Kidney glomerular epithelial cell (primary cell): ENCODE data around the gene CAVIN1.
"Not testable (repeated sequence)": the region's sequence is repeated elsewhere in the genome, so short reads cannot be mapped to it uniquely, and the experiment has no call there.

Experiments
- DNase-seq: peaks from one replicate; lab custom pipeline; 2025; lab: John Stamatoyannopoulos, UW

The CAVIN1 gene

GRCh38 chr17:42378959-42379594 lies 44.0 kb downstream of the CAVIN1 start:
- peak; percentile 47 for DNase-seq

GRCh38 chr17:42378359-42378958 lies 44.6 kb downstream of the CAVIN1 start:
- DNase-seq, result no peak

- DNase-seq, result no peak
Observed at GRCh38 chr17:42373896-42374295, 49.2 kb downstream of the CAVIN1 start.

DNA sequence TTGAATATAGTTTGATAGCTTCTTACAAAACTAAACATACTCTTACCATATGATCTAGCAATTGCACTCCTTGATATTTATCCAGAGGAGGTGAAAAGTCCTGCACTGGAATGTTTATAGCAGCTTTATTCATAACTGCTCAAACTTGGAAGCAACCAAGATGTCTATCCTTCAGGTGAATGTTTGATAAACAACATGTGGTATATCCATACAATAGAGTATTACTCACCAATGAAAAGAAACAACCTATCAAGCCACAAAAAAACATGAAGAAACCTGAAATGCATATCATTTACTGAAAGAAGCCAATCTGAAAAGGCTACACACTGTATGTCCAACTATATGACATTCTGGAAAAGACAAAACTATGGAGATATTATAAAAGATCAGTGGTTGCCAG lies 50.9 kb downstream of the CAVIN1 start:
- DNase-seq, result no peak

DNA sequence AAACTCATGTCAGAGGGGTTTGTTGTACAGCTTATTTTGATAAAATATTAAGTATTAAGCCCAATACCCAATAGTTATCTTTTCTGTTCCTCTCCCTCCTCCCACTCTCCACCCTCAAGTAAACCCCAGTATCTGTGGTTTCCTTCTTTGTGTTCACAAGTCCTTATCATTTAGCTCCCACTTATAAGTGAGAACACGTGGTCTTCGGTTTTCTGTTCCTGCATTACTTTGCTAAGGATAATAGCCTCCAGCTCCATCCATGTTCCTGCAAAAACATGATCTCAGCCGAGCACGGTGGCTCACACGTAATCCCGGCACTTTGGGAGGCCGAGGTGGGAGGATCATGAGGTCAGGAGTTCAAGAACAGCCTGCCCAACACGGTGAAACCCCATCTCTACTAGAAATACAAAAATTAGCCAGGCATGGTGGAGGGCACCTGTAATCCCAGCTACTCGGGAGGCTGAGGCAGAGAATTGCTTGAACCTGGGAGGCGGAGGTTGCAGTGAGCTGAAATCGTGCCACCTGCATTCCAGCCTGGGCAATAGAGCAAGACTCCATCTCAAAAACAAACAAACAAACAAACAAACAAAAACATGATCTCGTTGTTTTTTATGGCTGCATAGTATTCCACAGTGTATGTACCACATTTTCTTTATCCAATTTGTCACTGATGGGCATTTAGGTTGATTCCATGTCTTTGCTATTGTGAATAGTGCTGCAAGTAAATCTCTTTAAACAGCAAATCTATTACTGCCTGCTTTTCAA lies 54.1 kb downstream of the CAVIN1 start:
- DNase-seq, result not testable (repeated sequence)

DNA sequence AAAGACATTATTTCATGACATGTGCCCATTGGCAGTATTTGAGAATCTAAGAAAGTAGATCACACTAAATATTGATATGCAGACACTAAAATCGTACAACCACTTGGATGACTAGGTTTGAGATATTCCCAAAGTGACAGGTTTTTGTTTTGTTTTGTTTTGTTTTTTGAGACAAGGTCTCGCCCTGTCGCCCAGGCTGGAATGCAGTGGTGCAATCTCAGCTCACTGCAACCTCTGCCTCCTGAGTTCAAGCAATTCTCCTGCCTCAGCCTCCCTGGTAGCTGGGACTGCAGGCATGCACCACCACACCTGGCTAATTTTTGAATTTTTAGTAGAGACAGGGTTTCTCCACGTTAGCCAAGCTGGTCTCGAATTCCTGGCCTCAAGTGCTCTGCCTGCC lies 54.7 kb downstream of the CAVIN1 start:
- DNase-seq, result not testable (repeated sequence)

GRCh38 chr17:42366176-42367023 lies 56.7 kb downstream of the CAVIN1 start:
- DNase-seq, result not testable (repeated sequence)

DNA sequence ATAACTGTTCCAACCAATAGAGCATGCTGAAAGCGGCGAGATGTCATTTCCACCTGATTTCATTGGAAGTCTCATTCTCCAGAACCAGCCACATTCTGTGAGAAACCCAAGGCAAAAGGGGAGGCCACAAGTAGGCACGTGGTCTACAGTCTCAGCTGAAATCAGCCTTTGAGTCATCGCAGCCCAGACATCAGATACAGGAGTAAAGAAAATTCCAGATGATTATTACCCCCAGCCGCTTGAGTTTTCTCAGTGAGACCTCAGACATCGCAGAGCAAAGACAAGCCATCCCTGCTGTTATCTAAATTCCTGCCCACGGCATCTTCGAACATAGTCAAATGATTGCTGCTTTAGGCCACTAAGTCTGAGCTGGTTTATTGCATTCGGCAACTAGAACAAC lies 57.9 kb downstream of the CAVIN1 start:
- DNase-seq, result peak; percentile 95

- peak; percentile 76 for DNase-seq
Observed at GRCh38 chr17:42363767-42364585, 59.1 kb downstream of the CAVIN1 start.

DNA sequence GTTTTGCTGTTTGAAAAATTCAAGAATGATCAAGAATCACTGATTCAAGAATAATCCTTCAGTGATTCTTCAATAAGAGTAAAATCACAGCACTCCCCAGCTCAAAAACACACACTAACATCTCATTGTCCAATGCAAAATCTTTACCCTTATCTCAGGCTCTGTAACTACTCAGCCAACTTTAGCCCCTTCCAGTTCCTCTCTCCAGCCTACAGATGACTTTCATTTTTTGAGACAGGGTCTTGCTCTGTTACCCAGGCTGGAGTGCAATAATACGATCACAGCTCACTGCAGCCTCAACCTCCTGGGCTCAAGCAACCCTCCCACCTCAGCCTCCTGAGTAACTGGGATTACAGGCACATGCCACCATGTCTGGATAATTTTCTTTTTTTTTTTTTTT lies 59.8 kb downstream of the CAVIN1 start:
- no peak for DNase-seq

- no peak for DNase-seq
Observed at GRCh38 chr17:42362245-42362961, 60.7 kb downstream of the CAVIN1 start.

GRCh38 chr17:42361781-42362186 lies 61.3 kb downstream of the CAVIN1 start:
- no peak for DNase-seq

DNA sequence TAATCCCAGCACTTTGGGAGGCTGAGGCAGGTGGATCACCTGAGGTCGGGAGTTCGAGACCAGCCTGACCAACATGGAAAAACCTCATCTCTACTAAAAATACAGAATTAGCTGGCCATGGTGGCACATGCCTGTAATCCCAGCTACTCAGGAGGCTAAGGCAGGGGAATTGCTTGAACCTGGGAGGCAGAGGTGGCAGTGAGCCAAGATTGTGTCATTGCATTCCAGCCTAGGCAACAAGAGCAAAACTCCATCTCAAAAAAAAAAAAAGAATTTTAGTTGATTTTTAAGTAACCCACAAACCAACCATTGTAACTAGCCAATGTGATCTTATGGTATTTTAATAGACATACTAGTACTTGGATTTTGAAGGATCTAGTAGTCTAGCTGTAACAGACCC lies 62.7 kb downstream of the CAVIN1 start:
- DNase-seq, result not testable (repeated sequence)

DNA sequence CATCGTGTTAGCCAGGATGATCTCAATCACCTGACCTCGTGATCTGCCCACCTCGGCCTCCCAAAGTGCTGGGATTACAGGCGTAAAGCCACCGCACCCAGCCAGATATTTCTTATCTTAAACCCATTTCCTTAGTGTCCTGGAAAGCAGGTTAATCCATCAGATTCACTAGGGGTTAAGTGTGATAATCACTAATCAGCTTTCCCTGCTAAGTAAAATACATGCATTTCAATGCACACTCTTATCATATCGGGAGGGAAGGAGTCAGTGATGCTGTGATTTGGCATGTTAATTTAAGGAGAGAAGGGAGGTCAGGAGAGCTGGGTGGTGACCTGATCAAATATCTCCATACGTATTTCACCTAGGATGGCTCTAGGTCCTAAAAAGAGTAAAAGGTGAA lies 63.9 kb downstream of the CAVIN1 start:
- no peak for DNase-seq

GRCh38 chr17:42358434-42358833 lies 64.6 kb downstream of the CAVIN1 start:
- no peak for DNase-seq

DNA sequence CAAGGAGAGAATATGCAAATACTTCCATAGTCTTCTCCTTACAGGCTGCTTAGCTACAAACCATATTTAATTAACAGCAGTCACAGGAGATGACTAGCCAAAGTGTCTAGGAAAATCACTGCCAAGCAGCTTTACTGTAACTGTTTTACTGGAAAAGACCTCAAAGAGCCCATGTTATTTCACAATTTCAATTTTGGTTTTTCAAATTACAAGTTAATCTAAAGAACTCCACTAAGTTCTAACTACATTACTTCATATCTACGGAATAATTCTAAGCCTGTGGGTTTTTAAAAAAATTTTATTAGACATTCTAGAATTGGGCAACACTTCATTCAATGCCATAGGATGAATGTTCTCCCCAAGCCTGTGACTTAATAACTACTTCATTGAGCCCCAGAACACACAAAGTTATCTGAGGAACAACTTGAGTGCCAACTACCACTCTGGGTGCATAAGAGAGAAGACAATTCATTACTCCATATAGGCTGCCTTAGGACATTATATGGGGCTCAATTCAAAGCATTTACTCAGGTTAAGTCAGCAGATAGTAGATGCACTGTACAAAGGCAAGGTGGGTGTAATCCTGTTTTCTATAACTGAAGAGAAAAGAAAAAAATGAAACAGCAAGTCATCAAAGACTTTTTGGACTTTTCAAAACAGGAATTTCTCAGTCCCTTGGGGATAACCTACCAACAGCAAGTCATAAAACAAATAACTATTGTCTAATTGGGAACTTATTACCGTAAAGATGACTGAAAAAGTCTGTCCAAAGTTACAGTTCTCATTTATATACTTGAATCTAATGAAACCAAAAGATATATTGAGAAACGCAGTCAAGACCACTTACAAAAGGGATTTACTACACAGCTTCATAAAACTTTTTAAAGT lies 67.9 kb downstream of the CAVIN1 start:
- no peak for DNase-seq
